Suprapubic skin (tissue), 4 donors: Measurements from ENCODE around the gene CCDC174.

Source experiments
- EP300 ChIP-seq: sonication (generic); formaldehyde crosslinking; IDR thresholded peaks from one replicate; pipeline ENCODE4 v1.6.1; 2017; ENCODE audit warnings: antibody characterized with exemption
- POLR2A ChIP-seq, 2 donors: fragments of 450-650 bp; IDR thresholded peaks; one replicate each; pipeline ENCODE4 v1.6.1; 2017; ENCODE audit warnings: antibody characterized with exemption in 2 of 2, mild to moderate bottlenecking in 2 of 2, moderate library complexity in 2 of 2
- POLR2AphosphoS5 ChIP-seq, 3 donors: sonication (generic); formaldehyde crosslinking; IDR thresholded peaks; one replicate each; pipeline ENCODE4 v1.6.1; 2017; ENCODE audit warnings: antibody characterized with exemption in 3 of 3
- TF ChIP-seq, protein P1 (sequence below), 2 donors: fragments of 200-600 bp in 1 of 2; fragments of 450-650 bp in 1 of 2; sonication (generic) in 1 of 2; IDR thresholded peaks; one replicate each; pipeline ENCODE4 v1.5.1; 2016 to 2019; ENCODE audit warnings: antibody characterized with exemption in 2 of 2, mild to moderate bottlenecking in 1 of 2, moderate library complexity in 1 of 2

DNA sequence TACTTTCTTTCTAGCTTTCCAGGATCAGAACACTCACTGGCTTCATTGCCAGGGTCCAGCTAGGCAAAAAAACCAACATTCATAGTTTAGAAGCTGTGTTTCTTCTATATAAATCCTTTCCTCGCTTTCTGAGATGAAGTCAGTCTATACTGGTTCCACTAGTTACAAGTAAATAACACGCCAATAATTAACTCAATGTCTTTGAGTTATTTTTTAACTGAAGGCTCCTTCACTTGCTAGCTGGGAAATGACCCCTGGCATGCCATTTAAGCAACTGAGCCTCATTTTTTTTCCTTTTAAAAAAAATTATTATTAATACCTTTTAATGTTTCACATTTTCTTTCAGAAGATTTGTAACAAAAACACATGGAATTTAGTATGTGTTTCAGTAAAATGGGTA, 2.1 kb upstream of the CCDC174 start:
- TF ChIP-seq, protein P1, sequence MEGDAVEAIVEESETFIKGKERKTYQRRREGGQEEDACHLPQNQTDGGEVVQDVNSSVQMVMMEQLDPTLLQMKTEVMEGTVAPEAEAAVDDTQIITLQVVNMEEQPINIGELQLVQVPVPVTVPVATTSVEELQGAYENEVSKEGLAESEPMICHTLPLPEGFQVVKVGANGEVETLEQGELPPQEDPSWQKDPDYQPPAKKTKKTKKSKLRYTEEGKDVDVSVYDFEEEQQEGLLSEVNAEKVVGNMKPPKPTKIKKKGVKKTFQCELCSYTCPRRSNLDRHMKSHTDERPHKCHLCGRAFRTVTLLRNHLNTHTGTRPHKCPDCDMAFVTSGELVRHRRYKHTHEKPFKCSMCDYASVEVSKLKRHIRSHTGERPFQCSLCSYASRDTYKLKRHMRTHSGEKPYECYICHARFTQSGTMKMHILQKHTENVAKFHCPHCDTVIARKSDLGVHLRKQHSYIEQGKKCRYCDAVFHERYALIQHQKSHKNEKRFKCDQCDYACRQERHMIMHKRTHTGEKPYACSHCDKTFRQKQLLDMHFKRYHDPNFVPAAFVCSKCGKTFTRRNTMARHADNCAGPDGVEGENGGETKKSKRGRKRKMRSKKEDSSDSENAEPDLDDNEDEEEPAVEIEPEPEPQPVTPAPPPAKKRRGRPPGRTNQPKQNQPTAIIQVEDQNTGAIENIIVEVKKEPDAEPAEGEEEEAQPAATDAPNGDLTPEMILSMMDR (IDR thresholded peaks at IDR 0.05) = no peak
- no peak for TF ChIP-seq POLR2A (IDR thresholded peaks at IDR 0.05)
- no peak for TF ChIP-seq EP300
- no peak for TF ChIP-seq POLR2AphosphoS5 (IDR thresholded peaks at IDR 0.05)
